ENCODE measurements around the gene HS6ST1.

HS6ST1 gene

DNA sequence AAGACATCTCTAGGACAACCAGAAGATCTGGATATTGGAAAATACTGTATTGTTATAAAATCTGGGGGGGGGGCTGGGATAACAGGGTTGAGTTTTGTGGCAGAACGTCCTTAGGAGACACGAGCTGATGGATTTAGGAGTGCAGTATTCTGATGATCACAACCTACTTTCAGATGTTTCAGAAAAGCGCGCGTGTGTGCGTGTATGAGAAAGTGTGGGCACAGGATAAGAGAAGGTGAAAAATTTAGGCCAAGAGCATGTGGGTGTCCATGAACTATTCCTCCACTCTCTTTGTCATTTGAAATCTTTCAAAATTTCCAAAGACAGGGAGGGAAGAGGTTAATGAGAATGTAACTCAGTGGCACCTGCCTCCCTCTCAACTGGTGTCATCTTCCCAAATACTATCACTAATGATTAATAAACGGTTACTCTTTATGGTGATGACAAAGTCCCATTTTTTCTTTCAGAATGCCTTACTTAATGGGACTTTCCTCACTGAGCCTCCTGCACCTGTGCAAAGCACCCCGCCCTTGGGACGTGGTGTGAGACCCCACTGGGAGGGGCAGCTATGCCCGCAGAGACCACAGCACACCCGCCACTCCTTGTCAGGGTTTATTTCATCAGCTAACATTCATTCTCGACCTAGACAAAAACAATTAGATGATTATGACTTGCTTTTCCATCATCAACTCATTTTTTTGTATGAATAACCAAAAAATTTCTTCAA, 53.6 kb downstream of the HS6ST1 start:
- no peak for DNase-seq (ENCODE audit: low read depth in 1 of 2, low spot score in 1 of 2)
- TF ChIP-seq, protein P1, sequence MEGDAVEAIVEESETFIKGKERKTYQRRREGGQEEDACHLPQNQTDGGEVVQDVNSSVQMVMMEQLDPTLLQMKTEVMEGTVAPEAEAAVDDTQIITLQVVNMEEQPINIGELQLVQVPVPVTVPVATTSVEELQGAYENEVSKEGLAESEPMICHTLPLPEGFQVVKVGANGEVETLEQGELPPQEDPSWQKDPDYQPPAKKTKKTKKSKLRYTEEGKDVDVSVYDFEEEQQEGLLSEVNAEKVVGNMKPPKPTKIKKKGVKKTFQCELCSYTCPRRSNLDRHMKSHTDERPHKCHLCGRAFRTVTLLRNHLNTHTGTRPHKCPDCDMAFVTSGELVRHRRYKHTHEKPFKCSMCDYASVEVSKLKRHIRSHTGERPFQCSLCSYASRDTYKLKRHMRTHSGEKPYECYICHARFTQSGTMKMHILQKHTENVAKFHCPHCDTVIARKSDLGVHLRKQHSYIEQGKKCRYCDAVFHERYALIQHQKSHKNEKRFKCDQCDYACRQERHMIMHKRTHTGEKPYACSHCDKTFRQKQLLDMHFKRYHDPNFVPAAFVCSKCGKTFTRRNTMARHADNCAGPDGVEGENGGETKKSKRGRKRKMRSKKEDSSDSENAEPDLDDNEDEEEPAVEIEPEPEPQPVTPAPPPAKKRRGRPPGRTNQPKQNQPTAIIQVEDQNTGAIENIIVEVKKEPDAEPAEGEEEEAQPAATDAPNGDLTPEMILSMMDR (IDR thresholded peaks at IDR 0.05; ENCODE audit: insufficient read depth, low read length) = no peak
- TF ChIP-seq, protein P2, sequence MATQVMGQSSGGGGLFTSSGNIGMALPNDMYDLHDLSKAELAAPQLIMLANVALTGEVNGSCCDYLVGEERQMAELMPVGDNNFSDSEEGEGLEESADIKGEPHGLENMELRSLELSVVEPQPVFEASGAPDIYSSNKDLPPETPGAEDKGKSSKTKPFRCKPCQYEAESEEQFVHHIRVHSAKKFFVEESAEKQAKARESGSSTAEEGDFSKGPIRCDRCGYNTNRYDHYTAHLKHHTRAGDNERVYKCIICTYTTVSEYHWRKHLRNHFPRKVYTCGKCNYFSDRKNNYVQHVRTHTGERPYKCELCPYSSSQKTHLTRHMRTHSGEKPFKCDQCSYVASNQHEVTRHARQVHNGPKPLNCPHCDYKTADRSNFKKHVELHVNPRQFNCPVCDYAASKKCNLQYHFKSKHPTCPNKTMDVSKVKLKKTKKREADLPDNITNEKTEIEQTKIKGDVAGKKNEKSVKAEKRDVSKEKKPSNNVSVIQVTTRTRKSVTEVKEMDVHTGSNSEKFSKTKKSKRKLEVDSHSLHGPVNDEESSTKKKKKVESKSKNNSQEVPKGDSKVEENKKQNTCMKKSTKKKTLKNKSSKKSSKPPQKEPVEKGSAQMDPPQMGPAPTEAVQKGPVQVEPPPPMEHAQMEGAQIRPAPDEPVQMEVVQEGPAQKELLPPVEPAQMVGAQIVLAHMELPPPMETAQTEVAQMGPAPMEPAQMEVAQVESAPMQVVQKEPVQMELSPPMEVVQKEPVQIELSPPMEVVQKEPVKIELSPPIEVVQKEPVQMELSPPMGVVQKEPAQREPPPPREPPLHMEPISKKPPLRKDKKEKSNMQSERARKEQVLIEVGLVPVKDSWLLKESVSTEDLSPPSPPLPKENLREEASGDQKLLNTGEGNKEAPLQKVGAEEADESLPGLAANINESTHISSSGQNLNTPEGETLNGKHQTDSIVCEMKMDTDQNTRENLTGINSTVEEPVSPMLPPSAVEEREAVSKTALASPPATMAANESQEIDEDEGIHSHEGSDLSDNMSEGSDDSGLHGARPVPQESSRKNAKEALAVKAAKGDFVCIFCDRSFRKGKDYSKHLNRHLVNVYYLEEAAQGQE (IDR thresholded peaks at IDR 0.05; ENCODE audit: insufficient replicate concordance, low read depth) = no peak
- TF ChIP-seq GABPA (IDR thresholded peaks at IDR 0.05; ENCODE audit: low read depth) = no peak
- TF ChIP-seq POLR2AphosphoS5 (IDR thresholded peaks at IDR 0.05; ENCODE audit: low read depth) = no peak
- TF ChIP-seq SPI1 (IDR thresholded peaks at IDR 0.05; ENCODE audit: borderline replicate concordance, low read depth) = no peak
- H3K4me3 ChIP-seq (replicated peaks; ENCODE audit: insufficient read depth, low read length) = no peak overlapping the region
- no peak overlapping the region for H3K27ac ChIP-seq (replicated peaks)
- H3K27me3 ChIP-seq (ENCODE audit: insufficient read depth, poor library complexity, severe bottlenecking) = no peaks in the 10 kb centered on the region

- no peaks in the 10 kb centered on the region for H3K27me3 ChIP-seq (ENCODE audit: insufficient read depth, poor library complexity, severe bottlenecking)
- no peak for DNase-seq (ENCODE audit: low read depth in 1 of 2, low spot score in 1 of 2)
- TF ChIP-seq SPI1 (IDR thresholded peaks at IDR 0.05; ENCODE audit: borderline replicate concordance, low read depth) = no peak
- no peak for TF ChIP-seq GABPA (IDR thresholded peaks at IDR 0.05; ENCODE audit: low read depth)
- TF ChIP-seq POLR2AphosphoS5 (IDR thresholded peaks at IDR 0.05; ENCODE audit: low read depth) = no peak
- TF ChIP-seq, protein P1 (IDR thresholded peaks at IDR 0.05; ENCODE audit: insufficient read depth, low read length) = no peak
- TF ChIP-seq, protein P2 (IDR thresholded peaks at IDR 0.05; ENCODE audit: insufficient replicate concordance, low read depth) = no peak
- H3K27ac ChIP-seq (replicated peaks) = no peak overlapping the region
- no peak overlapping the region for H3K4me3 ChIP-seq (replicated peaks; ENCODE audit: insufficient read depth, low read length)
These were observed 54.8 kb downstream of the HS6ST1 start for GRCh38 chr2:128263902-128264331.

- no peak for DNase-seq (ENCODE audit: low read depth in 1 of 2, low spot score in 1 of 2)
- no peak overlapping the region for H3K4me3 ChIP-seq (replicated peaks; ENCODE audit: insufficient read depth, low read length)
- H3K27ac ChIP-seq (replicated peaks) = no peak overlapping the region
- H3K27me3 ChIP-seq (ENCODE audit: insufficient read depth, poor library complexity, severe bottlenecking) = no peaks in the 10 kb centered on the region
- TF ChIP-seq, protein P2 (IDR thresholded peaks at IDR 0.05; ENCODE audit: insufficient replicate concordance, low read depth) = no peak
- TF ChIP-seq POLR2AphosphoS5 (IDR thresholded peaks at IDR 0.05; ENCODE audit: low read depth) (no peak; the same call in 1 of the 2 replicates), SPI1 (IDR thresholded peaks at IDR 0.05; ENCODE audit: borderline replicate concordance, low read depth) (no peak)
- TF ChIP-seq, protein P1 (IDR thresholded peaks at IDR 0.05; ENCODE audit: insufficient read depth, low read length) = no peak
These were observed 56.1 kb downstream of the HS6ST1 start for GRCh38 chr2:128262315-128263253.

All from HL-60 (cell line).